ENCODE measurements around the gene EPB42. TPM values are rescaled to one million over a fixed set of nuclear protein-coding genes. Genes with fewer than 3 reads are reported as not detected.

EPB42 gene
- total RNA-seq, 1 donor from 2014 or later: not detected

DNA sequence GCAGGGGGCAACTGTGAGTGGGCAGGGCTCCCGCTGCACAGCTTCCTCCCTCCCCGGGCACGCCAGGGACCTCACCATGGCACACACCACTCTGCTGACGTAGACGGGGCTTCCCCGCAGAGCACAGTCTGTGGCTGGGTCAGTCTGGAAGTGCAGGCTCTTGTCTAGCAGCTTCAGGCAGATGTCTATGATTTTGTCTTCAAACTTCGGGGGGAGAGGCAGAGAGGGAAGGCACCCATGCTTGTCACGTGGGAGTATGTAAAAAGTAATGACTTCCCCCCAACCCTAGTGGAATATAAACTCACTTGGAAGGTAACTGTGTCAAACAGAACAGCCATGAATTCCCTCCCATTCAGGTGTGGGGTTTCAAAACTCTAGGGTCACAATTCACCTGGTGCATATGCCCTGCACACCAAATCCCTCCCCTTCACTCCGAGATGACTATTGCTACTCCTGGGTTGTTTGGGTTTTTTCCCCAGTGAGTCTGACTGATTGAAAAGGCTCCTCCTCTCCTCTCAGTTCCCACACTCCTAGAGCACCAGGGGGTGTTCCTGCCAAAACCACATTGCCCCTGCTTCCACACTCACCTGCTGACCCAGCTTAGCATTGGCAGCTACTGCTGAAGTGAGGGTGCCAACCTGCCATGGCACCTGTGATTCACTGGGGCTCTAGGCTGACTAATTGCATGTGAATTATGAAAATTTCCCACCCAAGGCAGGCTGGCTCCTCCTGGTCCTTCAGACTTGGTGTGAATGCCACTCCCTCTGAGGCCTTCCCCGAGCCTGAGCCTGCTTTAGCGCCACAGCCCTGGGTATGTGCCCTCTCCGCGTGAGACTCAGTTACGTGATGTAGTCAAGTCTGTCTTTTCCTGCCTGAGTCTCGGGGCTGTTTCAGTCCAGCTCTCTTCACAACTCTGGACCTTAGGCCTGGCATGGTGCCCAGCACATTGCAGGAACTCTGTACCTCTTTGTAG, 32.9 kb upstream of the EPB42 start:
- intact Hi-C loops (cut with DNase I): no loop called here
- ATAC-seq: peak; percentile 49 to 58
- H3K9me3 ChIP-seq: no peaks in the 10 kb centered on the region
- no peaks in the 10 kb centered on the region for H3K36me3 ChIP-seq
- H3K4me1 ChIP-seq: no peaks in the 10 kb centered on the region
- no peak overlapping the region for H3K4me3 ChIP-seq
- no peaks in the 10 kb centered on the region for H3K27me3 ChIP-seq (ENCODE audit: low read depth)
- DNase-seq: no peak
- TF ChIP-seq, protein P1, sequence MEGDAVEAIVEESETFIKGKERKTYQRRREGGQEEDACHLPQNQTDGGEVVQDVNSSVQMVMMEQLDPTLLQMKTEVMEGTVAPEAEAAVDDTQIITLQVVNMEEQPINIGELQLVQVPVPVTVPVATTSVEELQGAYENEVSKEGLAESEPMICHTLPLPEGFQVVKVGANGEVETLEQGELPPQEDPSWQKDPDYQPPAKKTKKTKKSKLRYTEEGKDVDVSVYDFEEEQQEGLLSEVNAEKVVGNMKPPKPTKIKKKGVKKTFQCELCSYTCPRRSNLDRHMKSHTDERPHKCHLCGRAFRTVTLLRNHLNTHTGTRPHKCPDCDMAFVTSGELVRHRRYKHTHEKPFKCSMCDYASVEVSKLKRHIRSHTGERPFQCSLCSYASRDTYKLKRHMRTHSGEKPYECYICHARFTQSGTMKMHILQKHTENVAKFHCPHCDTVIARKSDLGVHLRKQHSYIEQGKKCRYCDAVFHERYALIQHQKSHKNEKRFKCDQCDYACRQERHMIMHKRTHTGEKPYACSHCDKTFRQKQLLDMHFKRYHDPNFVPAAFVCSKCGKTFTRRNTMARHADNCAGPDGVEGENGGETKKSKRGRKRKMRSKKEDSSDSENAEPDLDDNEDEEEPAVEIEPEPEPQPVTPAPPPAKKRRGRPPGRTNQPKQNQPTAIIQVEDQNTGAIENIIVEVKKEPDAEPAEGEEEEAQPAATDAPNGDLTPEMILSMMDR (IDR thresholded peaks at IDR 0.05): no peak
- no peak overlapping the region for H3K27ac ChIP-seq

DNA sequence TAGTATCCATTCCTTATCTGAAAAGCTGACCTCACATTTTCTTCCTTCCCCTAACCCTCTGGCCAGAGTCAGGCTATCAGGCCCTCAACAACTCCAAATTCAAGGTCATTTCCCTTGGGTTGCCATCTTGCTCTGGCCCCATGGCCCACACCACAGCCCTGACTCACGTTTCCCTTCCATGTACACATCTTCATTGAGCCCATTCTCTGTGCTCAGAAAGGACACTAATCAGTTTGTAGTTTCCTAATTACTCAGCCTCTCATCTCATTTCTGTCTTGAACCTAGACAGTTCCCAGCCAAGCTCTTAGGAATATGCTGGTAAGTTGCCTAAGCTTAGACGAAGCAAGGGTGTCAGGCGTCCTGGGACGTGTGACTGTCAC, 31.0 kb upstream of the EPB42 start:
- TF ChIP-seq, protein P1 (IDR thresholded peaks at IDR 0.05): no peak
- DNase-seq (no peak), ATAC-seq (no peak)
- H3K27me3 ChIP-seq (ENCODE audit: low read depth): no peaks in the 10 kb centered on the region
- H3K36me3 ChIP-seq: no peaks in the 10 kb centered on the region
- H3K4me3 ChIP-seq: no peak overlapping the region
- no peak overlapping the region for H3K27ac ChIP-seq
- H3K9me3 ChIP-seq: no peaks in the 10 kb centered on the region
- H3K4me1 ChIP-seq: no peaks in the 10 kb centered on the region
- intact Hi-C loops (cut with DNase I): no loop called here

DNA sequence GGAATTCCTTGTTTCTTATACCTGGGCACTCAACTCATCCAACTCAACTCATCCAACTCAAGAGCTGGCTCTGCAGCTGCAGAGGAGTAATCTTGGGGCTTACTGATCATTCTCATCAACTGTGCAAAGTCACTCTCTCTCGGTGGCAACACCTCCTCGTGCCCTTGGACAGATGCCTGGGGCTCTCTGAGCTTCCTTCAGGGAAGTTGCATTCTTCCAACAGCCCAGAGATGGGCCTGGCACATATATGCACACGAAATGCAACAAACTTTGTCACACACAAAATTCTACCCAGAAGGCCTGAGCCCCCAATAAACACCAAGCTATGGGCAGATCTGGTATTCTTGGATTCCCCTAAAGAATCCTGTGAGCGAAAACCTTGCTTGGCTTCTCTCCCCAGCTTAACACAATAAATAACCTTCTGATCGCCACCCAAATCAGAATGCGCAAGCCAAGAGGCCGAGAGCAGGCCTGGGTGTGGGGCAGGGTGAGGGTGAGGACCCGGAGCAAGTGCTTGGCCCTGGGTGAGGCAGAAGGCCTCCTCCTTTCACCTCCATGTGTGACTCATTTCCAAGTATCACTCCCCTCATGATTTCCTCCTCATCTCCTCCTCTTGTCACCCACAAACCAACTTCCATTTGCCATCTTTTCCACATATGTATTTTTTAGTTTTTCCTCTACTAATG, 30.5 kb upstream of the EPB42 start:
- ATAC-seq: no peak
- H3K4me3 ChIP-seq: no peak overlapping the region
- H3K9me3 ChIP-seq: no peaks in the 10 kb centered on the region
- H3K27ac ChIP-seq: no peak overlapping the region
- no peaks in the 10 kb centered on the region for H3K36me3 ChIP-seq
- no peaks in the 10 kb centered on the region for H3K27me3 ChIP-seq (ENCODE audit: low read depth)
- TF ChIP-seq, protein P1 (IDR thresholded peaks at IDR 0.05): no peak
- no peak for DNase-seq
- H3K4me1 ChIP-seq: no peaks in the 10 kb centered on the region
- intact Hi-C loops (cut with DNase I): no loop called here

DNA sequence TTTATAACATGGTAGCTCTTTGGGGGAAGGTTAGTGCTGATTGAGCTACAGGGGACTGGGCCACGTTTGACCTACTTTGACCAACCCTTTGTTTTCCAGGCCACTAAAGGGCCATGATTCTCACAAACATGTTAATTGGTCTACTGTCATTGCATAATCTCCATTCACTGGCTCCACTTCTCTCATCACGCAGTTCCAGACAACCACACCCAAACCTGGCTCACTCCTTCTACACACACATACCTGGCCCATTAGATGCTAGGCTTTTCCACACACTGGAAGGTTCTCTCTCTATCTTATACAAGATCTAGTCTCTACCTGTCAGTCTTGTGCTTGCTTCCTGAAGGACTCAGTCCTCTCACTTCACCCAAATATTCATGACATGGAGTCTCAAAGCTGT, 30.0 kb upstream of the EPB42 start:
- no peak overlapping the region for H3K4me3 ChIP-seq
- no peaks in the 10 kb centered on the region for H3K9me3 ChIP-seq
- ATAC-seq (no peak), DNase-seq (no peak)
- H3K36me3 ChIP-seq: no peaks in the 10 kb centered on the region
- H3K4me1 ChIP-seq: no peaks in the 10 kb centered on the region
- intact Hi-C loops (cut with DNase I): no loop called here
- TF ChIP-seq, protein P1 (IDR thresholded peaks at IDR 0.05): no peak
- no peaks in the 10 kb centered on the region for H3K27me3 ChIP-seq (ENCODE audit: low read depth)
- no peak overlapping the region for H3K27ac ChIP-seq

DNA sequence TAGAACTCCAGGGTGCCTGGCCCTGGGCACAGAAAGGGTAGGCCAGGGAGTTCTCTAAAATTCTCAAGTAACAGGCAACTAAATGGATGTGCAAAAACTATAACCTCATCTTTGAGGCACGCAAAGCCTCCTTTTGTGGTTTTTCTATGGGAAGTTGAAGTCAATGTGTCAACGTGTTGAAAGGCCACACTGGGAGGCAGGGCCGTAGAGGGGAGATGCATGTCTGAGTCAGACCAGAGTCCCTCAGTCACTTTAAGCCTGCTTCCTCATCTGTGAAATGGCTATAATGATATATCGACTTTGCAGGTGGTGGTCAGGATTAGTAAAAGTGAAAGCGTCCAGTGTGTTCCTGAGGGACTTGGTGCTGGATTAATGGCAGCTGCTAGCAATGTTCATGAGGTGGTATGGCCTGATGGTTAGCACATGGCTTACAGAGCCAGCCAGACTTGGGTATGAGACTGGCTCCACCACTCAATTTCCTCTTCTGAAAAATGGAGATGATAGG, 28.9 kb upstream of the EPB42 start:
- no peak overlapping the region for H3K27ac ChIP-seq
- H3K4me3 ChIP-seq: no peak overlapping the region
- H3K4me1 ChIP-seq: no peaks in the 10 kb centered on the region
- TF ChIP-seq, protein P1 (IDR thresholded peaks at IDR 0.05): no peak
- intact Hi-C loops (cut with DNase I): no loop called here
- no peaks in the 10 kb centered on the region for H3K27me3 ChIP-seq (ENCODE audit: low read depth)
- H3K9me3 ChIP-seq: no peaks in the 10 kb centered on the region
- ATAC-seq: peak in 1 of 2 donors; percentile 31
- no peak for DNase-seq
- no peaks in the 10 kb centered on the region for H3K36me3 ChIP-seq

All from lower lobe of right lung (tissue), 2 donors.